NOMO-1 treated with DMSO at 0.1 percent for 48 hours (cell line): ENCODE data around the gene FSD1.
A peak's percentile ranks its signal among the peaks of the same experiment; 100 is the strongest.
"Not testable (repeated sequence)": the region's sequence is repeated elsewhere in the genome, so short reads cannot be mapped to it uniquely, and the experiment has no call there.

Experiments used
- DNase-seq: peaks from one replicate; lab custom pipeline; 2025; ENCODE audit not compliant: unreplicated experiment; lab: John Stamatoyannopoulos, UW

FSD1 gene

DNA sequence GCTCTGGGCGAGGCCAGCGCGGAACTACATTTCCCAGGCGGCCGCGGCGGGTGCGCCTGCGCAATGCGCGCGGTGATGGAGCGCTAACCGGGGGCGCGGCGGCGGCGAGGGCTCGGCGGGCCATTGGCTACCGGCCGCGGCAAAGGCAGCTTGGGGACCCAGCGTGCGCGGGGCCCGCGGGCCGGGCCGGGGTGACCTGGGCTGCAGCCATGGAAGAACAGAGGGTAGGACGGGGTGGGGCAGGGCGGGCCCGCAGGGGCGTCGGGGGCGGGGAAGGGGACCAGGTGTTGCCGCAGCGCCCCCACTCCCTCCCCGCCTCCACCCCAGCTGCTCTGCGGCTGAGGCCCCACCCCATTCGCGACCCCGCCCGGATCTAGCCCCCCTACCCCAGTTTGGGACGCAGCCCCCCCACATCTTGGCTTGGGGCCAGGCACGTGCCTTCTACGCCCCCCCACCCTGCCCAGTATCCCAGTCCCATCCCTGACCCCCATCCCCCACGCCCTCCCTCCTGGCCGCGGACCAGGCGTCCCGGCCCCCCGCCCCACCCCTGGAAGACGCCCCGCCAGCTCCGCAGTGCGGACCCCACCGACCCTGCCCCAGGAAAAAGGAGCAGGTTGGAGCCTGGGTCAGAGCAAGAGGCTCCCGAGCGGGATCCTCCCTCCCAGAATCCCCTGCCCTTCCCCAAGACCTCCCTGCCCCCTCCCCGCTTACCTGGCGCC, at the start of gene FSD1:
TSS of gene FSD1 (plus strand) at position 61 of the 719 bp plus-strand sequence. CDS start at position 210, 149 bp downstream.
- peak; percentile 33 for DNase-seq

DNA sequence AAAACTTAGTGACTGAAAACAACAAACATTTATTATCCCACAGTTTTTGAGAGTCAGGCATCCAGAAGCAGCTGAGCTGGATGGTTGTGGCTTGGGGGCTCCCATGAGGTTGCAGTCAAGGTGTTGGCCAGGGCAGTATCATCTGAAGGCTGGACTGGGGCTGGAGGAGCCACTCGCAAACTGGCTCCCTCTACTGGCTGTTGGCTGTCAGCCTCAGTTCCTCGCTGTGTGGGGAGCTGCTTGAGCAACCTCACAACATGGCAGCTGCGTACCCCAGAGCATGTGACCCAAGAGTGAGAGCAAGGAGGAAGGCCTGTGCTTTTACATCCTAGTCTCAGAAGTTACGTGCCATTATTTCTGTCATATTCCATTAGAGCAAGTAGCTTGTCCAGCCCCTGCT, 47.8 kb upstream of the FSD1 start:
- no peak for DNase-seq

DNA sequence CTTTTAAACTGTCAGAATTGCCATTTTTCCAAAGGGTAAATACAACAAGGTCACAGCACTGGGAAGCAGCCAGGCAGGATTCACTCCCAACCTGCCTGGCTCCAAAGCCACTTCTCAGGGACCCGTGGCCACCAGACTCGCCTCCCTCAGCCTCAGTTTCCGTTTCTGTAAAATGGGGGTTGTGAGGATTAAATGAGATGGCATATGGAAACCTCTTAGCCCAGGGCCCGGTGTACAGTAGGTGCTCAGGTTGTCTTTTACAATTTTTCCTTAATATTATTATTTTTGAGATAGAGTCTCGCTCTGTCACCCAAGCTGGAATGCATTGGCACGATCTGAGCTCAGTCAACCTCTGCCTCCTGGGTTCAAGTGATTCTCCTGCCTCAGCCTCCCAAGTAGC, 47.4 kb upstream of the FSD1 start:
- DNase-seq: no peak

DNA sequence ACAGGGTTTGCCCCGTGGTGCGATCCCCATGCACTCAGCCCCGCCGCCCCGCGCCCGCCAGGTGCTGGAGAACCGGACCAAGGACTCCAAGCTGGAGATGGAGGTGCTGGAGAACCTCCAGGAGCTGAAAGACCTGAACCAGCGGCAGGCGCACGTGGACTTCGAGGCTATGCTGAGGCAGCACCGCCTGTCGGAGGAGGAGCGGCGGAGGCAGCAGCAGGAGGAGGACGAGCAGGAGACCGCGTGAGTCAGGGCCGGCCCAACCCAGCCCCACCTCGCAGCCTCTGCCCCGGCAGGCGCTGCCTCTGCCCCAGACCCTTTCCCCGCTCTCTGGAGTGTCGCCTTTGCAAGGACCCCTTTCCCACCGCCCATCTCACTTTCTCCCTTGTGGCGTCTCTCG, 46.2 kb upstream of the FSD1 start:
- no peak for DNase-seq

DNA sequence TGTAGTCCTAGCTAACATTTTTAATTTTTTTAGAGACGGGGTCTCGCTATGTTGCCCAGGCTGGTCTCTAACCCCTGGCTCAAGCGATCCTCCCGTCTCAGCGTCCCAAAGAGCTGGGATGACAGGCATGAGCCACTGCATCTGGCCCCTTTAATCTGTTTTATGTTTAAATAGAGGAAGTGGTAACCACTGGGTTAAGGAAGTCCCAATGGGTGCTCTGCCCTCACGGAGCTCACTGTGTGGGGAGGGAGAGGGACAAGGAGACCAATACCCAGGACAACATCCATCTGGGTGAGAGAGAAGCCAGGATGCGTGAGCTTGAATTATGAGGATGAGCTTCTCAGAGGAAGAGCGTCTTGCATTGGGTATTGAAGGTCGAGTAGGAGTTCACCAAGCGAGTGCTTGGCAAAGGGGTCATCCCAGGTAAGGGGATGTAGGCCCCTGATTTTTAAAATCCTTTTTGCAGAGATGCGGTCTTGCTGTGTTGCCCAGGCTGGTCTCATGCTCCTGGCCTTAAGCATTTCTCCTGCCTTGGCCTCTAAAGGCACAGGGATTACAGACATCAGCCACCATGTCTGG, 43.7 kb upstream of the FSD1 start:
- no peak for DNase-seq

DNA sequence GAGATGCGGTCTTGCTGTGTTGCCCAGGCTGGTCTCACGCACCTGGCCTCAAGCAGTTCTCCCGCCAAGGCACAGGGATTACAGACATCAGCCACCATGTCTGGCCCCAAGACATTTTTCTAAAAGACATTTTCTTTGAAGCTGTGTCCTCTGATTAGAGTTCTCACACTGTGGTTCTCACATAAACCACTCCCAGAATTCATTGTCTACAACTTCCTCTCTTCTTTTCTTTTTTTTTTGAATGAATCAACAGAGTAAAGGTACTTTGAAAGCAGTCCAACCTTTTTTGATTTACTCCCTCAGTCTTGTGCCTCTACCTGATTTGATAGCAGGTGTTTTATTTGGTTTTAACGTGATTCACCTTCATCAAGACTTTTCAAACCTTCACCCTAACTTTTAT, 39.6 kb upstream of the FSD1 start:
- DNase-seq: peak; percentile 11

DNA sequence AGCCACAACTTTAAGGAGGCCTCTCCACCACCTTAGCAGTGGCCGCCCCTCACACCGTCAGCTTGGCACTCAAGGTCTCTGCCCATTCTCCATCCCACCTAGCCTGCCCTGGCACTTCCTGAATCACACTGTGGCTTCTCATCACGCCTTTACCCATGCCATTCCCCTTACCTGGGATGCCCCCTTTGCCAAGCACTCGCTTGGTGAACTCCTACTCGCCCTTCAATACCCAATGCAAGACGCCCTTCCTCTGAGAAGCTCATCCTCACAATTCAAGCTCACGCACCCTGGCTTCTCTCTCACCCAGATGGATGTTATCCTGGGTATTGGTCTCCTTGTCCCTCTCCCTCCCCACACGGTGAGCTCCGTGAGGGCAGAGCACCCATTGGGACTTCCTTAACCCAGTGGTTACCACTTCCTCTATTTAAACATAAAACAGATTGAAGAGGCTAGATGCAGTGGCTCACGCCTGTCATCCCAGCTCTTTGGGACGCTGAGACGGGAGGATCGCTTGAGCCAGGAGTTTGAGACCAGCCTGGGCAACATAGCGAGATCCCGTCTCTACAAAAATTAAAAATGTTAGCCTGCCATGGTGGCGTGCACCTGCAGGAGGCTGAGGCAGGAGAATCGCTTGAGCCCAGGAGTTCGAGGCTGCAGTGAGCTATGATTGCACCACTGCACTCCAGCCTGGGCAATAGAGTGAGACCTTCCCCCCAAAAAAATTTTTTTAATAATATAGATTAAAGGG, 38.0 kb upstream of the FSD1 start:
- peak; percentile 8 for DNase-seq

DNA sequence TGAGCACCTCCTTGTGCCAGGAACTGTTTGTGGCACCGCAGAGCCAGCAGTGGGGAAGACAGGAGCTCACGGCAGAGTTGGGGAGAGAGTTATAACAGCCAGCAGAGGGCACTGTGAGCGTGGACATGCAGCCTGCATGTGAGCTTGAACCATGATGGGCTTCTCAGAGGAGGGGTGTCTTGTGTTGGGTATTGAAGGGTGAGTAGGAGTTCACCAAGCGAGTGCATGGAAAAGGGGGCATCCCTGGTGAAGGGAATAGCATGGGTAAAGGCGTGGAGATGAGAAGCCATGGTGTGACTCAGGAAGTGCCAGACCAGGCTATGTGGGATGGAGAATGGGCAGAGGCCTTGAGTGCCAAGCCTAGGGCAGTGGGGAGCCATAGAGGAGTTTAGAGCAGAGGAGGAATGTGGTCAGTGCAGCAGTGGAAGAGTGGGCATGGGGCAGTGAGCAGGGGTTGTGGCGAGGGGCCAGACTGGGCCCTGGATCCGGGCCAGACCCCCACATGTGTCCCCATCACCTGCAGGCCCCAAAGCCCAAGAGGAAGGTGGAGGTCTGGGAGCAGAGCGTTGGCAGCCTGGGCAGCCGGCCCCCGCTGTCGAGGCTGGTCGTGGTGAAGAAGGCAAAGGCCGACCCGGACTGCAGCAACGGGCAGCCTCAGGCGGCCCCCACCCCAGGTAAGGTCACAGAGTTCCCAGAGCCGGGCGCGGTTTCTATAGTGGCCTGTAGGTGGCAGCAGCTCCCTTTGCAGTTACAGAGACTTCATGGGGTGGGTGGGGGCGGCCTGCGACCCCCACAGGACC, 37.1 kb upstream of the FSD1 start:
- peak; percentile 21 for DNase-seq

DNA sequence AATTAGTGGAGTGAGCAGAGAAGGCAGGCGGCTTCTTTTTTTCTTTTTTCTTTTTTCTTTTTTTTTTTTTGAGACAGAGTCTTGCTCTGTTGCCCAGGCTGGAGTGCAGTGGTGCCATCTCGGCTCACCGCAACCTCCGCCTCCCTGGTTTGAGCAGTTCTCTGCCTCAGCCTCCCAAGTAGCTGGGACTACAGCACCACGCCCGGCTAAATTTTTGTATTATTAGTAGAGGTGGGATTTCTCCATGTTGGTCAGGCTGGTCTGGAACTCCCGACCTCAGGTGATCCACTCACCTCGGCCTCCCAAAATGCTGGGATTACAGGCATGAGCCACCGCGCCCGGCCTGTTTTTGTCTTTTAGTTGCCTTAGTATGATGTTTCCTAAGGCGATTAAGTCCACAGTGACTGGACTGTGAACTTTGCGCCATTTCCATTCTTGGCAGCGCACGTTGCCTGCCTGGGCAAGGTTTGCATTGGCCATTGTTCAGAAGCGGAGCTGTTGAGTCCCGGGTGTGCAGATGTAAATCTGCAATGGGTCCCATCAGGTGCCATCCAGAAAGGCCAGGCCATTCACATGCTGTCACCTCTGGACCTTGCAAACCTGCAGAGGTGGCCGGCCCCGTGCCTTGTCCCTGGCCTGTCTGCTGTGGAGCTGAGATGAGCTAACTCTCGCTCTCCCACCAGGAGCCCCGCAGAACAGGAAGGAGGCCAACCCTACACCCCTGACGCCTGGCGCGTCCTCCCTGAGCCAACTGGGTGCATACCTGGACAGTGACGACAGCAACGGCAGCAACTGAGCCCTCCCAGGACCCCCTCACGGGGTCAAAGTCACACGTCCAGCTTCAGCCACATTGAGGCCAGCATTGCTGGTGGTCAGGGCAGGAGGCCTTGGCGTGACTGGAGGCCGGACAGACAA, 36.2 kb upstream of the FSD1 start:
- no peak for DNase-seq

DNA sequence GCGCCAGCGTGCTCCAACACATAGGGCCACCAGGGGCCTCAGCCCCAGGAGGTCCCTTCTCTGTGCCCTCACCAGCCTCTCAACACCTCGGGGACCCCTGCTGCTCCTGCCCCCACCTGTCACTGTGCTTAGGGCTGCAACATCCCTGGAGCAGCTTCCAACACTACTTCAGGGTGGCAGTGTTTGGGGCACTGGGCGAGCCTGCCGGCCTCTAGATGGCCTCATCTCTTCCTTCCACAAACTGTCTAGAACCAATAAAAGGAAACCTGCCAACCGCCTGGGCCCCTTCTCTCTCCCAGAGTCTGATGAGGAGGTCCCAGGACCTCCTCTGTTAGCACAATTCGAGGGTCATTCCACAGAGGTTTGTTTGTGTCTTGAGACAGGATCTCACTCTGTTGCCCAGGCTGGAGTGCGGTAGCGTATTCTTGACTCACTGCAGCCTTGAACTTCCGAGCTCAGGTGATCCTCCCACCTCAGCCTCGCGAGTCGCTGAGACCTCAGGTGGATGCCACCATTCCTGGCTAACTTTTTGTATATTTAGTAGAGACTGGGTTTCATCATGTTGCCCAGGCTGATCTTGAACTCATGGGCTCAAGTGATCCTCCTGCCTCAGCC, 35.5 kb upstream of the FSD1 start:
- DNase-seq: no peak

DNA sequence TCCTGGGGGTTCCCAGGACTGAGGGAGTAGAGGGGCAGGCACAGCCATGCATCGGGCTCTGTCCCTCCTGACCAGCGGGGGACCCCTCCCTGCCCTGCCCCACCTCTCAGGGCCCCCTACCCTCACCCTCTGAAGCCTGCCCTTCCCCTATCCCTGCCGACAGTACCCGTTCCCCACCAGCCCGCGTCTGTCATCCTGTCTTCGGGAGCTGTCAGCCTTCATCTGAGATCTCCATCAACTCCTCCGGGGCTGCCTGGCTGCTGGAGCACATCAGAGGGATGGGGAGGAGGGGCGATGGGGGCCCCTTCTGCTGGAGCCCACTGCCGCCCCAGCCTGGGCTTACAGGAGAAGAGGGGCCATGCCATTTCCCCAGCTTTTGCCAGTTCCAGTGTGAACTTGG, 31.5 kb upstream of the FSD1 start:
- no peak for DNase-seq

DNA sequence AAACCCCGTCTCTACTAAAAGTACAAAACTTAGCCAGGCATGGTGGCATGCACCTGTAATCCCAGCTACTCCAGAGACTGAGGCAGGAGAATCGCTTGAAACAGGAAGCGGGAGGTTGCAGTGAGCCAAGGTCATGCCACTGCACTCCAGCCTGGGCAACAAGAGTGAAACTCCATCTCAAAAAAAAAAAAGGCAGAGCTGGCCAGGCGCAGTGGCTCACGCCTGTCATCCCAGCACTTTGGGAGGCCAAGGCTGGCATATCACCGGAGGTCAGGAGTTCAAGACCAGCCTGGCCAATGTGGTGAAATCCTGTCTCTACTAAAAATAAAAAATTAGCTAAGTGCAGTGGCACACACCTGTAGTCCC, 30.1 kb upstream of the FSD1 start:
- not testable (repeated sequence) for DNase-seq

DNA sequence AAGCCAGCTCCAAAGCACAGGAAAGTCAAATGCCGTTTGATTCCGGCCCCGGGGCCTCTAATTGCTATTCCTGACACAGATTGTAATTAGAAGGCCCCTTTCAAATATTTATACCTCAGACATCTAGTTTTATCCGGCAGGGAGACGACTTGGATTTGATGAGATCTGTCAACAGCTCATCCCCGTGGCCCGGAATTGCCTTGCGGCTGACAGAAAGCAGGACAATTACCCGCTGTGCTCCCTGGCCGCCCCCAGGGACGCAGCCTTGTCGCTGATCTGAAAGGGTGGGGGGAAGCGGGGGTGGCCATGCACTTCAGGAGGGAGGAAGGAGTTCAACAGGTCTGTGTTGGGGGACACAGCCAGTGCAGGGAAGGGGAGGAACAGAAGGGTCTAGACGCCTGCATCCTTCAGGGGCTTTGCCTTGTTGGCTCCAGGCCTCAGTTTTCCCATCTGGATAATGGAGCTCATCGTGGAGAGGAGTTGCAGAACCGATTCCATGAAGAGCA, 27.2 kb upstream of the FSD1 start:
- no peak for DNase-seq

DNA sequence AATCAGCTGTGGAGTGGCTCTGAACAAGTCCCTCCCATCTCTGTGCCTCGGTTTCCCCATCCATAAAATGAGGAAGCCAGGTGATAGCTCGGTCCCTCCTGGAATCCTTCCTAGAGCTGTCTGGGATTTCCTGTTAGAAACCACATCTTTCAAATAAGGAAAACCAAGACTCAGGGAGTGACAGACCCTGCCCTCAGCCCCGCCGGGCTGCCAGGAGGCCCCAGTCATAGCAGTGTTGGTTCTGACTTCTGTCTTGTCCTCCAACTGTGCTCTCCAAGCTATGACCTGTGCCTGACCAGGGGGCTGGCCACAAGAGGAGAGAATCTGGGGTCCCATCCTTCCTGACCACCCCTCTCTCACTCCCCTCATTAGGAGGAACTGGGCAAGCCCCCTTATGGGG, 26.4 kb upstream of the FSD1 start:
- DNase-seq: no peak

DNA sequence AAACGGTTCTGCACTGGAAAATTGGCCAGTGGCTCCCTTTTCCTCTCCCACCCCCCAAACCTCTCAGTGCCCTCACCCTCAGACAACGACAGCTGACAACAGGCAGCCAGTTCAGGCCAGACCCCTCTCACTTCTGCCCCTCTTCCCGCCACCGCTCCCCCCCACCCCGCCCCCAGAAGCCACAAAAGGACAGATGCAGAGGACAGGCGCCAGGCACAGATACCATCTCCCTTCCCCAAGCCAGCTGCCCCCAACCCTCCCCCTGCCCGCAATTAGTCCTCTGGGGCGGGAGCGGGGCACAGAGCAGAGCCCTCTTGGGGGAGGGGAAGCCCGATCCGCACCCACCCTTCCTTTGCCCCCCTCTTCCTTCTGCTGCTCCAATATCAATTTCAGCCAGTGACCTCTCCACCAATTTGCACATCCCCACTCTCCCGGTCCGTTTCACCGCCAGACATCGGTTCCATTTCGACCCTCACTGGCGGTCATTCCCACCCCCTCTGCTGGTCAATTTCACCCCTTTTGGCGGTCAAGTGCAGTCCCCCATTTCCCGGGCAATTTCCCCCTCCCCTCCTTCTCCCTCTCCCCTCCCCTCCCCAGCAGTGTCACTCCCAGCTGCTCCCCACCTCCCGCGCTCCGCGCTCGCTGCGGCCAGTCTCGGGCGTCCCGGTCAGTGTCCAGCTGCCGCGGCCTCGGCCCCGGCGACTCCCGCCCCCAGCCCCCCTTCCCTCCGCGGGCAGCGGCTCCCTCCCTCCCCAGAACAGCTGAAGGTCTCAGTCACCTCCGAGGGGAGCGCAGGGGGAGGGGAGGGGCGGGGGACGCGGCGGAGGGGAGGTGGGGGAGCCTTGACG, 25.8 kb upstream of the FSD1 start, which contains the start of gene SHD:
TSS of gene SHD (plus strand) at position 848 of the 848 bp plus-strand sequence. CDS start 798 bp downstream, outside the sequence.
- DNase-seq: no peak

DNA sequence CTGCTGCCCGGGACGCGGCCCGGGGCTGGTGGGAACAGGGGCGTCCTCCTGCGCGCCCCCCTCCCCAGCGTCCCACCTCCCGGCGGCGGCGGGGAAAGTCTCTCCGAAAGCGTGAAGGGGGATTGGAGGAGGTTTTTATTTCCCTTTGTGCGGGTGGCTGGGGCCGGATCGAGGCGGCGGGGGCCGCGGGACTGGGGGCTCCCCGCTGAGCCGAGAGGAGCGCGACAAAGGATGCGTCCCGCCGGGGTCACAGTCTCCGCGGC, 25.2 kb upstream of the FSD1 start:
- no peak for DNase-seq

DNA sequence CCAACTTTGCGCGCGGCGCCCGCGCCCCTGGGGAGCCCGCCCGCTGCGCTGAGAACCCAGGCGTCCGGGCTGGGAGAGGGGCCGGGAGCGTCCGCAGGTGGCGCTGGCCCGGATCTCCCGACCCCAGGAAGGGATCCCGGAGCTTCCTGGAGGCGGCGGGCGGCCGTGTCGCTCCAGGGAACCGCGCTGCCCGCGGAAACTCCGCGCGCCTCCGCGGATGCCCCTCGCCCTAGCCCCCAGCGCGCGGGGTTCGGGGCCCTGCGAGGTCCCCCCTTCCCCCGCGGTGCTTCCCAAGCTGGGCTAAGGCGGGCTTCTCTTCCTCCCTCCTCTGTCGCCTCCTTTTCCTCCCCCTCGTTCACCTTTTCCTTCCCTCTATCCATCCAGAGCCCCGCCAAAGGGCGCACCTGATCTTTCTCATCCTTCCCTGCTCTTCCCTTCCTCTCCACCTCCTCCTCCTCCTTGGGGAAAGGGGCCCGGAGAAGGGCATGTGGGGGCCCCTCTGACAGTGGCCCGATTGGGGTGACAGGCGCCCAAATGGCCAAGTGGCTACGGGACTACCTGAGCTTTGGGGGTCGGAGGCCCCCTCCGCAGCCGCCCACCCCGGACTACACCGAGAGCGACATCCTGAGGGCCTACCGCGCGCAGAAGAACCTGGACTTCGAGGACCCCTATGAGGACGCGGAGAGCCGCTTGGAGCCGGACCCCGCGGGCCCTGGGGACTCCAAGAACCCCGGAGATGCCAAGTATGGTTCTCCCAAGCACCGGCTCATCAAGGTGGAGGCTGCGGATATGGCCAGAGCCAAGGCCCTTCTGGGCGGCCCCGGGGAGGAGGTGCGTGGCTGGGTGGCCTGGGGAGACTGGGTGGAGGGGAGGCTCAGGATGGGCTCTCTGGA, 24.6 kb upstream of the FSD1 start:
- peak; percentile 7 for DNase-seq
